Ectodermal cell (in vitro differentiated cells): ENCODE data around the gene SFMBT2.
"Not testable (repeated sequence)": the region's sequence is repeated elsewhere in the genome, so short reads cannot be mapped to it uniquely, and the experiment has no call there.

Experiments used
- H3K27ac ChIP-seq: 2 replicates; pipeline ENCODE4 v1.7.0; 2013; ENCODE audit warnings: mild to moderate bottlenecking, low read depth, low read length; ENCODE audit not compliant: insufficient read depth, poor library complexity, severe bottlenecking
- H3K27me3 ChIP-seq: 2 replicates; pipeline ENCODE4 v1.7.0; 2013; ENCODE audit warnings: mild to moderate bottlenecking, low read length; ENCODE audit not compliant: insufficient read depth, control insufficient read depth, poor library complexity, severe bottlenecking
- H3K36me3 ChIP-seq: one replicate; pipeline ENCODE4 v1.7.0; 2013; ENCODE audit warnings: low read length; ENCODE audit not compliant: control insufficient read depth, insufficient read depth
- H3K4me1 ChIP-seq: one replicate; pipeline ENCODE4 v1.7.0; 2013; ENCODE audit warnings: low read length; ENCODE audit not compliant: control insufficient read depth, insufficient read depth
- H3K4me3 ChIP-seq: 2 replicates; pipeline ENCODE4 v1.7.0; 2013; ENCODE audit warnings: low read depth, low read length, control low read depth; ENCODE audit not compliant: insufficient read depth
- H3K9me3 ChIP-seq: 2 replicates; pipeline ENCODE4 v1.7.0; 2013; ENCODE audit warnings: mild to moderate bottlenecking, low read length, moderate library complexity; ENCODE audit not compliant: control insufficient read depth
- WGBS, 2 experiments: methylation state at CpG; one replicate each; pipeline ENCODE4 v1.1.7; 2013; ENCODE audit warnings: missing lambda C conversion rate in 2 of 2; 5-methylcytosine and 5-hydroxymethylcytosine counted together

SFMBT2 gene

DNA sequence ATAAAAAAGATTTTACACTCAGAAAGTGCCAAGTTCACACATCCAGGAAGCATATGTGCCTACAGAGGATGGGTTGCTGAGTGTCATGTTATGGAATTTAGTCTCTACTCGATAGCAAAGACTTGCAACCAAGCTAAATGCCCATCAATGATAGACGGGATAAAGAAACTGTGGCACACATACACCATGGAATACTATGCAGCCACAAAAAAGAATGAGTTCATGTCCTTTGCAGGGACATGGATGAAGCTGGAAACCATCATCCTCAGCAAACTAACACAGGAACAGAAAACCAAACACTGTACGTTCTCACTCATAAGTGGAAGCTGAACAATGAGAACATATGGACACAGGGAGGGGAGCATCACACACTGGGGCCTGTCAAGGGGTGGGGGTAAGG is 198.1 kb downstream of the SFMBT2 start:
- not testable (repeated sequence) for H3K4me3 ChIP-seq, H3K4me1 ChIP-seq, H3K27ac ChIP-seq, H3K9me3 ChIP-seq, H3K36me3 ChIP-seq, H3K27me3 ChIP-seq
- 80 to 97% methylated on average over 3 of the region's 3 CpGs for WGBS, 2 experiments

DNA sequence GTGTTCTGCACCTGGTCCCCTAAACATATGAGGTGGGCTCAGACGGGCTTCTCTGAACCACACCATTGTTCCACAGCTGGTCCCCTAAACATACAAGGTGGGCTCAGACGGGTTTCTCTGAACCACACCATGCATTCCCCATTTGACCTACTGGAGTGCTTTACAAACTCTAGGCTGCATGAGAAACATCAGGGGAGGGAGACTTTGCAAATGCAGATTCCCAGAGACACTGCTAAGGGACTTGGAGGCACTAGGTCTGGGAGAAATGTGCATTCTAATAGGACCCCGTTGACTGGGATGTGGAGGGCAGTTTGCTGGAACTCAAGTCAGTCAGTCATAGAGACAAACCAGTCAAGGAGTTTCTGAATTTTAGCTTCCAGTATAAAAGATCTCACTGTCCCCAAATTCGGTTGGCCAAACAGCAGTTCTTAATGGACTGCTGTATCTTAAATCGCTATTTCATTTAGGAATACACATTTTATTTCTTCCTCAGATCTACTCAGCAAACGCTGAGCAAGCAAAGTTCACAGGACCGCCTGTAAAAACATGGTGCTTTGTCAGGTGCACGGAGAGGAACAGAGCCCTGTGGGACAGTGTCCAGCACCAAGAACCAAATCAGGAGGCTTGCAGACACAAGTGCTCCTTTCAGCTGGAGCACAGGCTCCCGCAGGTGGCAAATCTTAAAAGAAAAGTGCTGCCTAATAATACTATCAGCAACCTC is 198.8 kb downstream of the SFMBT2 start:
- WGBS, 2 experiments, result 68 to 71% methylated on average over 9 of the region's 9 CpGs

DNA sequence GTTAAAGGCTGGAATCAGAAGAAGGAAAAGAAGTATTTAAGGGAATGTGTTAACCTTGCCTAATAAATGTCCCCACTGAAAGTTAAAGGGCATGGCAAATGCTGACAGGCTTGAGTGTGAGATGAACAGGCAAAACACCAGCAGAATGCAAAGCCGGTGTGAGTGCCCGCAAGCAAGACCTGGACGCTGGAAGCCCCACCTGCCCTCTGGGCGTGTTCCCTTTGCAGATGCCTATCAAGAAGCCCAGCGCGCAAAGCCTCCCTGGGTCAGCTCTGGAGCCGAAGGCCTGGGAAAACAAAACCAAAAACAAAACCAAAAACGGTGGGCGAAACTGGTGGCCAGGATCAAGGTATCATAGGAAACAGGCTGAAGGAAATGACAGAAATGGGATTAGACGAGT is 200.3 kb downstream of the SFMBT2 start:
- 85 to 89% methylated on average over 10 of the region's 10 CpGs for WGBS, 2 experiments
- Histone ChIP-seq H3K4me1 (no peaks in the 10 kb centered on the region), H3K36me3 (no peaks in the 10 kb centered on the region), H3K4me3 (no peak overlapping the region), H3K27me3 (no peaks in the 10 kb centered on the region), H3K27ac (no peak overlapping the region), H3K9me3 (no peaks in the 10 kb centered on the region)

More for the DNA sequence above, 198.8 kb downstream of the SFMBT2 start:
- Histone ChIP-seq H3K9me3 (no peaks in the 10 kb centered on the region), H3K4me1 (no peaks in the 10 kb centered on the region), H3K4me3 (no peak overlapping the region), H3K27ac (no peak overlapping the region), H3K36me3 (no peaks in the 10 kb centered on the region), H3K27me3 (no peaks in the 10 kb centered on the region)

DNA sequence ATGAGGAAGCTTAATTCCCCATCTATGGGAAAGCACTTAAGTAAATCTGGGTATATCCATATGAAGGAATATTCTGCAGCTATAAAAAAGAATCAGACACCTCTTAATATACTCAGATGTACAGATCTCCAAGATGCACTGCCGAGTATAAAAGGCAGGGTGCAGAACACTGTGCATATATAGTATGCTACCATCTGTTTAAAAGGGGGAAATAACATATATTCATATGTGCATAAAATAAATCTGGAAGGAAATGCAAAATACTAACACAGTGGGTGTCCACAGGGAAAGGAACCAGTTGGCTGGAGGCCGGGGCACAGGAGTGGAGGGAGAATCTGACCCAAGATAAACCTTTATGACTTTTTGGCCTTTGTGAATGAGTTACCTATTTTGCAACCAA is 201.4 kb downstream of the SFMBT2 start:
- no peaks in the 10 kb centered on the region for H3K27me3 ChIP-seq
- WGBS, 2 experiments, result 82 to 98% methylated on average over 1 to 2 of the region's 2 CpGs

DNA sequence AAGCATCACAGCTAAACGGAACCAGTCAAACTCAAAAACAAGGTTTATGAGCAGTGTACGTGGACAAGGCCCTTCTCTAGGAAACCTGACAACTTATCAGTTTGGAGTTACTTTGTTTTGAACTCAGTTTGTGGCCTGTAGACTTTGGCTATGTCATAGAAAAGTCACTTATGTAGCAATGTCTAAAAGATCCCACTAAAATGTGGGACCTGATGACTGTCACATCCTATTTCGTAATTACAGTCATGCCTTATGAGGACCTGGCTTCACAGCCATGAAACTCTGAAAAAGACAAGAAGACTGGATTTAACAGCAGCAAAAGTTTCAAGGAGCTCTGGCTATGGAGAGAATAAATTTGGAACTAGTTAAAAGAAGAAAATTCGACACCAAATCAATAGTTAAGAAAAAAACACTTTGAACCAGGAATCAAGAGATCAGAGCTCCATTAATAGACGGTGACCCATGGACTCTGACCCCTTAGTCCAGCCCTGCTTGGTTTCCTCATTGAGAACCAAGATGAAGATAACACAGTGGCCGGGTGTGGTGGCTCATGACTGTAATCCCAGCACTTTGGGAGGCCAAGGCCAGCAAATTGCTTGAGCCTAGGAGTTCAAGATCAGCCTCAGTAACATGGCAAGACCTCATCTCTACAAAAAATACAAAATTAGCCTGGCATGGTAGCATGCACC is 204.3 kb downstream of the SFMBT2 start:
- no peaks in the 10 kb centered on the region for H3K27me3 ChIP-seq
- H3K36me3 ChIP-seq, result no peaks in the 10 kb centered on the region
- H3K9me3 ChIP-seq, result no peaks in the 10 kb centered on the region
- no peak overlapping the region for H3K27ac ChIP-seq
- WGBS, 2 experiments, result 90 to 94% methylated on average over 6 of the region's 6 CpGs
- no peak overlapping the region for H3K4me3 ChIP-seq
- H3K4me1 ChIP-seq, result no peaks in the 10 kb centered on the region

More for the DNA sequence above, 201.4 kb downstream of the SFMBT2 start:
- Histone ChIP-seq H3K27ac (no peak overlapping the region), H3K36me3 (no peaks in the 10 kb centered on the region), H3K9me3 (no peaks in the 10 kb centered on the region), H3K4me3 (no peak overlapping the region), H3K4me1 (no peaks in the 10 kb centered on the region)

DNA sequence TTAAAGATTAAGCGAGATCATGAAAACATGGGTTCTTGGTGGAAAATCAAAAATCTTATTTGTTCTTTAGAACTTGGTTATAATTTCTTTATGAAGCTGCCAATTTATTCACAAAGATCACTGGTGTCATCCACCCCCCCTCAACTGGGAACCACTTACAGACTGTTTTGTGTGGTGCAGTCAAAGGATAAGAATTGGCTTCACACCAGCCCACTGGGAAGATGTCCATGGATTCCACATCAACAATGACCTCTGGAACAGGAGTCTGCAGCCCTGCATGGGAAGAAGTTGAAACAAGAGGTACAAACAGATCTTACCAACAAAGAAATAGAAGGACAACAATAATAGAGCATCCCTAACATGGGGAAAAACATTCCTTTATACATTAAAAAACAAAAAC is 205.2 kb downstream of the SFMBT2 start:
- Histone ChIP-seq H3K4me3 (no peak overlapping the region), H3K9me3 (no peaks in the 10 kb centered on the region), H3K4me1 (no peaks in the 10 kb centered on the region), H3K27me3 (no peaks in the 10 kb centered on the region), H3K36me3 (no peaks in the 10 kb centered on the region), H3K27ac (no peak overlapping the region)
- whole genome bisulfite sequencing, 2 experiments, result 100% methylated on average over 1 of the region's 1 CpG; no CpG with 5 or more reads in 1 of the 2 experiments

DNA sequence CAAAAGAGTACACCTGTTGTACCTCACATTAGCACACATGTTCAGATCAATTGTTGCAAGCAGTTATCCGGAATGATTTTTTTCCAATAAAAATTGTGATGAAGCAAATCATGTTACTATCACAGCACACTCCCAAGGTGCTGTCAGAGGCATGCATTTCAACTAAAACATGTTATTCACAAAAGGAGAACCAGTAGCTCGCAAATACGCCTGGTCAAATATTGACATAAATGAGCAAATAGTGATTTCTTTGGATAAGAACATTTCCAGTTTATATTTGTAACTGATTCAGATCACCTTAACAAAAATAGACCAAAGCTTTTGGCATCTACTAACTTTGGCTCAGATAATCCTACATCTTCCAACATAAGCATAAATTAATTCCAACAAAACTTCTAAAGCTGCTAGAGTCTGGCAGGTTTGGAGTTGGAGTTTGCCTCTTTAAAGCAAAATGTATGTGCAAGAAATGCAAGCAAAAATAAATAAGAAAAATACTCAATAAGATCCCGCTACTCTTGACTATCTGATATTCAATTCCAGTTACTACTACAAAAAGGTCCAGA is 208.0 kb downstream of the SFMBT2 start:
- 92 to 94% methylated on average over 1 to 4 of the region's 4 CpGs for WGBS, 2 experiments
- no peak overlapping the region for H3K27ac ChIP-seq
- no peaks in the 10 kb centered on the region for H3K36me3 ChIP-seq
- no peak overlapping the region for H3K4me3 ChIP-seq
- no peaks in the 10 kb centered on the region for H3K27me3 ChIP-seq
- H3K4me1 ChIP-seq, result no peaks in the 10 kb centered on the region
- no peaks in the 10 kb centered on the region for H3K9me3 ChIP-seq

DNA sequence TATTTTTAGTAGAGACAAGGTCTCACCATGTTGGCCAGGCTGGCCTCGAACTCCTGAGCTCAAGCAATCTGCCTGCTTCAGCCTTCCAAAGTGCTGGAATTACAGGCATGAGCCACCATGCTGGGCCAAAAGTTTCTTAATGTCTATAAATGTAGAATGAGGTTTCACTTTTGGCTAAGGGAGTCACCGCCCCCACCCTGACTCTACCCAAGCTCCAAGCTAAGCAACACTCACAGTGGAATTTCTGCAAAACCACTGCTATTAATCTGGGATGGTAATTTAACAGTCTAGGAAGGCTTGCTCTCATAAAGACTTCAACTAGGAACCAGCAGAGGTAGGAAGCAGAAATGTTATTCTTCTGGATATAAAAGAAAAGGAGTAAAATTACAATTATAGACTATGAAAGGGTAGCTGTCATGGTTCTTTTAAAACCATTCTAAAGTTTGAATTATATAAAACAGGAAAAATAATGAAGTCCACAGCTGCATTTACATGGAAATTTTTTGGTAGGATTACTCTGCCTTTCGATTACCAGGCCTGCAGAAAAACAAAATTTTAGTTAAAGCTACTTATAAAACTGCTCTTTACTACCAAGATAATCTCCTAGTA is 211.6 kb downstream of the SFMBT2 start:
- no peak overlapping the region for H3K4me3 ChIP-seq
- no peaks in the 10 kb centered on the region for H3K4me1 ChIP-seq
- H3K27ac ChIP-seq, result no peak overlapping the region
- no peaks in the 10 kb centered on the region for H3K9me3 ChIP-seq
- H3K36me3 ChIP-seq, result no peaks in the 10 kb centered on the region
- WGBS, 2 experiments, result 91 to 92% methylated on average over 2 to 3 of the region's 3 CpGs
- no peaks in the 10 kb centered on the region for H3K27me3 ChIP-seq

DNA sequence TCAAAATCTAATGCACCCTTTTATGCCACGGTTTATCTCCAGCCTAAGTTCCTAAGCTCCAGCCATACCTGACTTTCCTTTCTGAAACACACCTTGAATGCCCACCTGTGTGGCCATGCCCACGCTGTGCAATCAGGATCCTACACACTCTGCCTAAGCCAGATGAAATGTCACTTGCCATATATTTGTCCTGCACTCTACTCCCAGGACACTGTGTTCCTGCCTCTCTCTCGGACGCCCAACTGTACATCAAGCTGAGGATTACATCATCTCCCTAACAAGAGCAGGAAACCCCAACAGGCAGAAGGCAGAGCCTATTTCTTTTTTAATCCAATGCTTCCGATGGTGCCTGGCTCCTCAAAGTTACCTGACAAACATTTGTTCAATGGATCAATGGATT is 214.6 kb downstream of the SFMBT2 start:
- H3K27me3 ChIP-seq, result no peaks in the 10 kb centered on the region
- no peaks in the 10 kb centered on the region for H3K4me1 ChIP-seq
- H3K4me3 ChIP-seq, result no peak overlapping the region
- H3K36me3 ChIP-seq, result no peaks in the 10 kb centered on the region
- H3K27ac ChIP-seq, result no peak overlapping the region
- H3K9me3 ChIP-seq, result no peaks in the 10 kb centered on the region
- 94 to 95% methylated on average over 5 of the region's 5 CpGs for WGBS, 2 experiments

DNA sequence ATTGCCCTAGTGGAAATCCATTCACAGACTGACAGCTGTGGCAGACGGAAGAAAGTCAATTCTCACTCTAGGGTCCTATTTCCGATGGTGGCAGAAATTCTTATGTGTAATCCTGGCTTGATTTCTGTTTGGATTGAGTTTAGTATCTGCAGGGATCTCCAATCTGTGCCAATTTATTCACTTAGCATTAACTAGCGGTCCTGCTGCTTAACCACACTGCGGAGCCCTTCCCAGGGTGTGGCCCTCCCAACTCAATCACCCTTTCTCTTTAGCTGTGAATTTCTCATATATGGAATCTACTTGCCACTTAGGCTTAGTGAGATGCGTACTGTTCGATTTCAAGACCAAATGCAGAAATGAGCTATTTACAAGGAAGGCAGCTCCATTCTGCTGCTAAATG is 215.7 kb downstream of the SFMBT2 start:
- H3K9me3 ChIP-seq, result no peaks in the 10 kb centered on the region
- H3K36me3 ChIP-seq, result no peaks in the 10 kb centered on the region
- H3K4me1 ChIP-seq, result no peaks in the 10 kb centered on the region
- 93 to 95% methylated on average over 6 of the region's 6 CpGs for WGBS, 2 experiments
- no peak overlapping the region for H3K4me3 ChIP-seq
- no peaks in the 10 kb centered on the region for H3K27me3 ChIP-seq
- no peak overlapping the region for H3K27ac ChIP-seq
